ENCODE data around the gene UBE4B.

UBE4B gene

GRCh38 chr1:10108948-10109708 lies 76.4 kb downstream of the UBE4B start:
- in situ Hi-C loops (cut with HindIII; ENCODE audit: low sequenced_read_pairs), result no loop called here

- in situ Hi-C loops (cut with HindIII; ENCODE audit: low sequenced_read_pairs), result no loop called here
These were observed 80.7 kb downstream of the UBE4B start for GRCh38 chr1:10113501-10113900.

GRCh38 chr1:10114746-10115145 lies 82.0 kb downstream of the UBE4B start:
- in situ Hi-C loops (cut with HindIII; ENCODE audit: low sequenced_read_pairs), result no loop called here

- in situ Hi-C loops (cut with HindIII; ENCODE audit: low sequenced_read_pairs), result no loop called here
These were observed 84.4 kb downstream of the UBE4B start for GRCh38 chr1:10117132-10117531.

GRCh38 chr1:10117865-10118264 lies 85.1 kb downstream of the UBE4B start:
- in situ Hi-C loops (cut with HindIII; ENCODE audit: low sequenced_read_pairs), result no loop called here

GRCh38 chr1:10121688-10122087 lies 88.9 kb downstream of the UBE4B start:
- in situ Hi-C loops (cut with HindIII; ENCODE audit: low sequenced_read_pairs), result no loop called here

GRCh38 chr1:10122926-10123325 lies 90.2 kb downstream of the UBE4B start:
- in situ Hi-C loops (cut with HindIII; ENCODE audit: low sequenced_read_pairs), result no loop called here

GRCh38 chr1:10128101-10128765 lies 95.5 kb downstream of the UBE4B start:
- in situ Hi-C loops (cut with HindIII; ENCODE audit: low sequenced_read_pairs), result no loop called here

GRCh38 chr1:10132316-10132715 lies 99.6 kb downstream of the UBE4B start:
- in situ Hi-C loops (cut with HindIII; ENCODE audit: low sequenced_read_pairs), result no loop called here

- in situ Hi-C loops (cut with HindIII; ENCODE audit: low sequenced_read_pairs), result no loop called here
These were observed 100.1 kb downstream of the UBE4B start for GRCh38 chr1:10132852-10133251.

- in situ Hi-C loops (cut with HindIII; ENCODE audit: low sequenced_read_pairs), result no loop called here
These were observed 108.2 kb downstream of the UBE4B start for GRCh38 chr1:10140981-10141380.

GRCh38 chr1:10143961-10144485 lies 111.3 kb downstream of the UBE4B start:
- in situ Hi-C loops (cut with HindIII; ENCODE audit: low sequenced_read_pairs), result no loop called here

- in situ Hi-C loops (cut with HindIII; ENCODE audit: low sequenced_read_pairs), result no loop called here
These were observed 113.6 kb downstream of the UBE4B start for GRCh38 chr1:10146391-10146790.

GRCh38 chr1:10149231-10149630 lies 116.5 kb downstream of the UBE4B start:
- in situ Hi-C loops (cut with HindIII; ENCODE audit: low sequenced_read_pairs), result no loop called here

- in situ Hi-C loops (cut with HindIII; ENCODE audit: low sequenced_read_pairs), result no loop called here
These were observed 120.0 kb downstream of the UBE4B start for GRCh38 chr1:10152709-10153284.

GRCh38 chr1:10155087-10155712 lies 122.4 kb downstream of the UBE4B start:
- in situ Hi-C loops (cut with HindIII; ENCODE audit: low sequenced_read_pairs), result no loop called here

- in situ Hi-C loops (cut with HindIII; ENCODE audit: low sequenced_read_pairs), result no loop called here
These were observed 127.4 kb downstream of the UBE4B start for GRCh38 chr1:10160173-10160572.

- in situ Hi-C loops (cut with HindIII; ENCODE audit: low sequenced_read_pairs), result no loop called here
These were observed 128.2 kb downstream of the UBE4B start for GRCh38 chr1:10160907-10161490.

- in situ Hi-C loops (cut with HindIII; ENCODE audit: low sequenced_read_pairs), result no loop called here
These were observed 129.0 kb downstream of the UBE4B start for GRCh38 chr1:10161541-10162290.

- in situ Hi-C loops (cut with HindIII; ENCODE audit: low sequenced_read_pairs), result no loop called here
These were observed 136.3 kb downstream of the UBE4B start for GRCh38 chr1:10168912-10169514.
